ENCODE measurements around the gene LRMDA. TPM values are rescaled to one million over a fixed set of nuclear protein-coding genes. Genes with fewer than 3 reads are reported as not detected.

The LRMDA gene
- total RNA-seq, 1 experiment from 2014 or later: 4.8 TPM

GRCh38 chr10:76430061-76430645 is 998.7 kb downstream of the LRMDA start:
- Histone ChIP-seq H3K9me2 (ENCODE audit: insufficient read depth) (no peaks in the 10 kb centered on the region), H3K27ac (ENCODE audit: low read depth, low read length) (no peak overlapping the region), H3K79me2 (ENCODE audit: insufficient read depth, low read length) (no peaks in the 10 kb centered on the region), H3K36me3 (ENCODE audit: control insufficient read depth in 1 of 2, insufficient read depth in 2 of 2, low read length in 2 of 2) (no peaks in the 10 kb centered on the region), H3K9me3 (ENCODE audit: control insufficient read depth in 1 of 2, insufficient read depth in 1 of 2, low read depth in 1 of 2, low read length in 2 of 2) (no peaks in the 10 kb centered on the region), H3K27me3 (ENCODE audit: insufficient read depth, low read length) (no peaks in the 10 kb centered on the region), H3K4me3 (replicated peaks in 1 of 2; ENCODE audit: low read depth in 1 of 2, low read length in 2 of 2) (no peak overlapping the region), H3K4me2 (ENCODE audit: low read length) (no peak overlapping the region), H4K20me1 (ENCODE audit: insufficient read depth) (no peaks in the 10 kb centered on the region), H3K9ac (ENCODE audit: low read length) (no peak overlapping the region), H3K4me1 (ENCODE audit: control insufficient read depth in 1 of 2, insufficient read depth in 2 of 2, low read length in 2 of 2) (peaks cover 0 to 15% of the 10 kb centered on the region in 2 experiments; a peak in 2 of 4 replicates), H2AFZ (ENCODE audit: low read depth, low read length, poor library complexity, severe bottlenecking) (no peak overlapping the region)
- POLR2A ChIA-PET: no interaction called here
- TF ChIP-seq EZH2 (IDR thresholded peaks at IDR 0.05) (no peak), JUND (IDR thresholded peaks at IDR 0.05) (no peak), EZH2phosphoT487 (IDR thresholded peaks at IDR 0.05; ENCODE audit: borderline replicate concordance) (no peak), ELF1 (IDR thresholded peaks at IDR 0.05; ENCODE audit: borderline replicate concordance, low read depth) (no peak), CTCF (IDR thresholded peaks at IDR 0.05 in 2 of 3, conservative IDR thresholded peaks at IDR 0.05 in 1 of 3; ENCODE audit: borderline replicate concordance in 1 of 3, insufficient read depth in 1 of 3, low read depth in 2 of 3, low read length in 2 of 3) (no peak), ATF3 (IDR thresholded peaks at IDR 0.05) (no peak), RAD21 (IDR thresholded peaks at IDR 0.05; ENCODE audit: low read depth) (no peak), ZFX (IDR thresholded peaks at IDR 0.05) (no peak)
- ATAC-seq (no peak), DNase-seq (ENCODE audit: low read depth, low spot score) (no peak)
- no TSS peak for BruUV-seq (replicated peaks)
- RAD21 ChIA-PET (ENCODE audit: low non-redundant PET in 1 of 2, low total read pairs in 2 of 2, uncharacterized antibody in 2 of 2, unreplicated experiment in 2 of 2): no interaction called here
- CTCF ChIA-PET: no interaction called here
- intact Hi-C loops (cut with micrococcal nuclease): no loop called here

Data from HCT116 (cell line).